C1 segment of cervical spinal cord (tissue), 14 donors: ENCODE measurements around the gene SPOPL.
"Not testable (repeated sequence)": the region's sequence is repeated elsewhere in the genome, so short reads cannot be mapped to it uniquely, and the experiment has no call there.

Source experiments
- DNase-seq, 14 donors: peaks; one replicate each; lab custom pipeline; 2025; lab: John Stamatoyannopoulos, UW

SPOPL gene

DNA sequence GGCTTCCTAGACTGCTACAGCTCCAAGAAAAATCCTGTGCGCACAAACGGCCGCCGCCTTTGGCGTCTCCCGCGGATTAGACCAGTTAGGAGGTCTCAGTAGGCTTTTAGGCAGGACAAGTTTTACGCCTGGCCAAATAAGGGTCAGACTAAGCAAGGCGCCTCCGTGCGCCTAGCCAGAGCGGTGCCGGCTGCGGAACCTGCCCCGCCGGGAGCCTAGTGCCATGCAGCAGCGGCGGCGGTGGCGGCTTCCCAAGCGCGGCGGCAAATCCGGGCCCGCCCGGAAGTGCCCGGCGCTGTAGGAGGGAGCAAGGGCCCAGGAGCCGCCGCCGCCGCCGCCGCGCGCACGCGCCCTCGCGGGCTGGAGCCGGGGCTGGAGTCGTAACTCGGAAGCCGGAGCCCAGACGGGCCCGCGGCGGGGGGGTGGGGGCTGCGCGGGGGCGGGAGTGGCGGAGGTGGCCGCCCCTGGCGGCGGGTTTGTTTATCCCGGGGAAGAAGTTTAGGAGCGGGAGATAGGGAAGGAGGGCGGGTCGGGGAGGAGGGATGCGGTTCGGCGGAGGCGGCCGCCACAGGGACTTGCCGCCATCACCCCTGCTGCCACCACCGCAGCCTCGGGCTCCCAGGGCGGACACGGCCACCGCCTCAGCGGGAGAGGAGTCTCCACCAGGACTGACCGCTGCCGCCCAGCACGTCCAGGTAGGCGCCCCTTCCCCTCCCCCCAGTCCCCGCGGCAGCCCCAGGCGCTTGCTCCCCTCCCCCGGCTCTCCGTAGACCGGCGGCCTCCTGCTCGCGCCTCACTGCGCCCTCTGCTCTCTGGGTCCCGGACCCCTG is at the start of gene SPOPL:
Gene SPOPL, plus strand, starts transcription at position 346 of the 830 bp plus-strand sequence. CDS start 48,447 bp downstream, outside the sequence.
- DNase-seq = peak; percentile 46 to 95 (median 82)

DNA sequence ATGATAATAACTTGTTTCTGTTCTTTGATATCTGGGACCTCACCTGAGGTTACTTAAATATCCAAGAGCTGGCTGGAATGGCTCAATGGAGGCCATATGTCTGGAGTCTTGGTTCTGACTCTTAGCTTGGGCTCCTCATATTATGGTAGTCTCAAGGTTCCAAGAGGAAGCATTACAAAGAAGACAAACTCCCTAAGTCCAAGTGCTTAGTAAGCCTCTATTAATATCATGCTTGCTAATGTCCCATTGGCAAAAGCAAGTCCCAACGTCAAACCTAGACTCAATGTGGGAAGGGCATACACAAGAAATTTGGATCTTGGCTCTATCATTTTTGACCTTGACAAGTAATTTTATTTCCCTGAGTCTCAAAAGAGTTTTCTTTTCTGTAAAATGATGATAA is 49.2 kb upstream of the SPOPL start:
- no peak for DNase-seq

DNA sequence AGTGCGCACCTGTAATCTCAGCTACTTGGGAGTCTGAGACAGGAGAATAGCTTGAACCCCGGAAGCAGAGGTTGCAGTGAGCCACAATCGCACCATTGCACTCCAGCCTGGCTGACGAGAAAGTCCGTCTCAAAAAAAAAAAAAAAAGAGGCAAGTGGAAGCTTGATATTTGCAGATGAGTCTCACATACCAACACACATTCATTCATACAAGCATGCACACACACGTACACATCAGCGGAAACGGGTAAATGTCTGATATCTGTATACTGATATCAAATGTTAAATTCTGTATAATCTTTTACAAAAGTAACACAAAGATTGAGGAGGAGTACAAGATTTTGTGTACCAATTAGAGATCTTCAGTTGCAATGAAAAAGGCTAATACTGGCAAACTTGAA is 47.8 kb upstream of the SPOPL start:
- no peak for DNase-seq

DNA sequence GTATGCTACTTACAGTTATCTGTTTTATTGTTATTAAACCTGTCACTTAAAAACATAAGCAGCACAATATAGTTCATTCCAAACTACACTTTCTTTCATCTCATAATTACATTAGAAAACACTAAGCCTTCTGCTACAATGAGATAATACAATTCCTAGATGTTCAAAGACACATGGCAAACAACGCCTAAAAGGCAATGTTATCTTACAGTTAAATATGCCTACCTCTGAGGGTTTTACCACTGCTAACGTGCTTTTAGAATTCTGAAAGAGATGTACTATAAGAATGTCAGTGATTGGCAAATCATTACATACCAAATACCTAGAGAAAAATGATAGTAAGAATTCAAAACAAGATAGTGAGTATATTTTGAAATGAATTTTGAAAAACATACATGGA is 46.8 kb upstream of the SPOPL start:
- DNase-seq = no peak

DNA sequence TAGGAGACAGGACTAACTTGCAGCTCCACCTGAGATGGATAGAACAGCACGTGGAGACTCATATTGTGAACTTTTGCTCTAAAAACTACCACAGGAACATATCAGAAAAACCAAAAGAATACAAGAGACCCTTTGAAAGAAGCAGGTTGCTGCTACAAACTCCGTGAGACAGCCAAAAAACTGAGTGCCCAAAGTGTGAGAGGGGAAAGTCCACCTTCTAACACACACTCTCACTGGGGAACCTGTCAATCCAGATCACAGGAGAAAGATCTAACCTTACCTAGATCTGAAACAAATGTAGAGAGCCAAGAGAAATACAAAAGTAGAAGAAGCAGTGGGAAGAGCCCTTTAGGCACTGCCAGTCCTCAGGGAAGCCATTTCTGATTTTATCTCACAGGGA is 46.3 kb upstream of the SPOPL start:
- DNase-seq = no peak

DNA sequence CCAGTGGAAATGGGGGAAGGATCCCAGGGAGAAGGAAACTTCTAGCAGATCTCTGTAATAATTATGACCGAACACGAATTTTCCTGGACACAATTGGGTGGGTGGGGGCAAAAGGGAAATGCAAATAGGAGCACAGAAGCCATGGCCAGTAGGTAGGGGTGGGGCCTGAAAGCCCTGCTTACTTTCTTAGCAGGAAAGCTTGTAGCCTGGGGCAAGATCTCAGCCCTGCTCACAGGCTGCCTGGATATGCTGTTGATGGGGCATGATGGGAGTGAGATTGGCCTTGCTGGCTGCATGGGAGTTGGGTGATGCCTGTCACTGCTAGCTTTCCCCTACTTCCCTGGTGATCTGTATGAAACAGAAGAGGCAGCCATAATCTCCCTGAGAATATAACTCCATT is 45.9 kb upstream of the SPOPL start:
- no peak for DNase-seq

DNA sequence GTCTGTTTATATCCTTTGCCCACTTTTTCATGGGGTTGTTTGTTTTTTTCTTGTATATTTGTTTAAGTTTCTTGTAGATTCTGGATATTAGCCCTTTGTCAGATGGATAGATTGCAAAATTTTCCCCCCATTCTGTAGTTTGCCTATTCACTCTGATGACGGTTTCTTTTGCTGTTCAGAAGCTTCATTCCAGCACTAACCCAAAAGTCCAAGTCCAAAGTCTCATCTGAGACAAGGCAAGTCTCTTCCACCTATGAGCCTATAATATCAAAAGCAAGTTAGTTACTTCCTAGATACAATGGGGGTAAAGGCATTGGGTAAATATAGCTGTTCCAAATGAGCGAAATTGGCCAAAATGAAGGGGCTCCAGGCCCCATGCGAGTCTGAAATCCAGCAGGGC is 38.9 kb upstream of the SPOPL start:
- DNase-seq = not testable (repeated sequence)

DNA sequence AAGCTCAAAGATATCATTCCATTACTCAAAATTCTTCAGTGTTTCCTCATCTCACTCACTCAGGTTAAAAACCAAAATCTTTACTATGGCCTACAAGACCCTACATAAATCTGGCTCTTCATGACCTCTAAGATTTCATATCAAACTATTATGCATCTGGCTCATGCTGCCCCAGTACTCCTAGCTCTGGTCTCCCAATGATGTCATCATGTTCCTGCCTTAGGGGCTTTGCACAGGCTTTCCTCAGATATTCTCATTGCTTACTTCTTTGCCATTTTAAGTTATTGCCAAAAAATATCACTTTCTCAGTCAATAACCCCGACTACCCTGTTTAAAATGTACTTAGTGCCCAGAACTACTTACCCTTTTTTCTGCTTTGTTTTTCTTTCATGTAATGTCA is 33.0 kb upstream of the SPOPL start:
- DNase-seq = no peak

DNA sequence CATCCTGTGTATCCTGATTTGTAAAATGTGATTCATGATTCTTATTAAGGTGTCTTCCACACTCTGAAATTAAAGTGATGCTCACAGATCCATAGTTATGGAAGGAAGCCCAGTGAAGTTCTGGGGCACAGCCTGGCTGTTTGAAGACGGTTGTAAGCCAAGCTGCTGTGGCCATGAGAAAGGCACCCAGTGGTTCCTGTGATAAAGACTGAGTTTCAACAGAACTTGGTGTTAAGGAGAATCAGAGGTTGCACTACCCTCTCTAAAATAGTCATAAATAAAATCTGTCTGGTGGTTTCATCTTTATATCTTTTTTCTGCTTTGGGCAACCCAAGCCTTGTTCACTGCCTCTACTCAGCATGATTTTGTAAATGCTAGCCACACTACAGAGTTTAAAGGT is 32.2 kb upstream of the SPOPL start:
- no peak for DNase-seq

DNA sequence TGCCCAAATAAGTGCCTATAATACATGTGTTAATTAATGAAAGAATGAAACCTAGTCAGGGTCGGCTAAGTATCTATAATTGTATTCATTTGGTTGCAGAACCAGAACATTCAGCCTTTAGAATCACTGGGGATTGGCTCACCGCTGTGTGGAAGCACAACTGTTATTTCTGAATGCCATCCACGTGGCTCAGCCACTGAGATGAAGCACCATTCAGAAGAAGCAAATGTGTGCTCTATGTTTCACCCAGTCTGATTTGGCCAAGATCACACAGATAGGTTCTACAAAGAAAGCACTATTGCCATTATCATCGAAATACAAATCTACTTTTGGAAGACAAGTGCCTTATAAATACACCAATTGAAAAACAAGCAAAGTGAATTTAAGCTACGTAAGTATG is 30.6 kb upstream of the SPOPL start:
- peak in 1 of 14 donors; percentile 1 for DNase-seq

DNA sequence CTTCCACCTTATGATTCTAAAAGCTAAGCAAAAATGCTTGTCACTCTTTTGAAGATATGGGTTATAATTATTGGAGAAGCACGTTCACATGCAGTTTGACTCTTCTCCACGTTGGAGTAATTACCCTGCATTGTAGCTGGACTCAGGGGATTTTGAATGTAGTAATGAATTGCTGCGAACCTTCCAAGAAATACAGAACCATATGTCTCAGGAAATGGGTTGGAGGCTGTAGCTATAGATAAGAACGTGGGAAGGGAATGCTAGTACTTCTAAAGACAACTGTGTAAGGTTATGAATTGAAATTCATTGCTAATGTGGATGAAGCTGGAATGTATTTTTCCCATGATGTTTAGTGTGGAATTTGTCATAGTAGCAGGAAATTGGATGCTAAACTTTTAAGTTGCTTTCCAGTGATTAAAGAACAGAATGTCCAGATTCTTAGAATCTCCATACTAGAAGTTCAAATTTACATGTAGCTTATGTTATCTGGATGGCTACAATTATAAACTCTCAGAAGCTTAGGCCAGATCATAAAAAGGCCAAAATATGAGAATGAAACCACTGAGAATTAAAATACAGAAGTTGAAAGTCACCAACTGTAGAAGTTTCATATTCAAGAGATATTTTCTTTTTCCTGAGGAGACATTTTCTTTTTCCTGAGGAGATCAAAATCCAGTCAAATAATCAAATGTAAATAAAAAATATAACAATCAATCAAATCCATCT is 27.3 kb upstream of the SPOPL start:
- DNase-seq = no peak

DNA sequence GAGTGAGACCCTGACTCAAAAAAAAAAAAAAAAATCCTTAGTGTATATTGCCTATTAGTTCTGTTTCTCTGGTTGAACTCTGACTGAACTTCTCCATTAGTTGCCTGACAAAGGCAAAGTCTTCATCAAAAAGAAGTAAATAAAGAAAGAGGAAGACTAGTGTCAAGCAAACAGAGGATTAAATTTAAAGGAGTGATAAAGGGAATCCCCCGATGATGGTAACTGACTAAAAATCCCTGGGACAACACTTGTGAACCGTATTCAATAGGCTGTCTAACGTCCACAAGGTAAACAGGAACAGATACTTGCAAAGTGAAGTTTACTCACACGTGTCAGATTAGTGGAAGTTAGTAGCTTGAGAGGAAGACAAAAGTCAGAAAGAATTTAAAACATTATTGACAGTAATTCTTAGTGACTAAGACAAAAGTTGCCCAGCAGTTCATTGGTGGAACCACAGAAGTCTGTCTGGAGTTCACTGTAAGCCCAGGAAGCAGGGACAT is 26.2 kb upstream of the SPOPL start:
- DNase-seq = no peak

DNA sequence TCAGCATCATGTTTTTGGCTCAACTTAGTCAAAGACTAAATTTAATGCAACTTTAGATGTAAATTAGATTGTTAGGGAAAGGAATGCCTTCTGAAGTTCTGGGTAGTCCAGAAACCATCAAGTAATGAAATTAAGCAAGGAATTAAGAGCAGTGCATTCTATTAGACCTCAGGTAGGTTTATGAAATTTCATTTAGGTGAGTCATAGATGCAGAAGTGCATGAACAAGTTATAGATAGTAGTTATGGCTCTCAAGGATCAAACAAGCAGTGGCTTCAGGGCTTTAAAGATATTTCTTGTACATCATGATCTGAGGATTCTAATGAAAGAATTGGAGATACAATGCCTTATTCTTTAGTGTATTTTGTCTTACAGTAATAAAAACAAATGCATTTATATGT is 25.4 kb upstream of the SPOPL start:
- DNase-seq = no peak

DNA sequence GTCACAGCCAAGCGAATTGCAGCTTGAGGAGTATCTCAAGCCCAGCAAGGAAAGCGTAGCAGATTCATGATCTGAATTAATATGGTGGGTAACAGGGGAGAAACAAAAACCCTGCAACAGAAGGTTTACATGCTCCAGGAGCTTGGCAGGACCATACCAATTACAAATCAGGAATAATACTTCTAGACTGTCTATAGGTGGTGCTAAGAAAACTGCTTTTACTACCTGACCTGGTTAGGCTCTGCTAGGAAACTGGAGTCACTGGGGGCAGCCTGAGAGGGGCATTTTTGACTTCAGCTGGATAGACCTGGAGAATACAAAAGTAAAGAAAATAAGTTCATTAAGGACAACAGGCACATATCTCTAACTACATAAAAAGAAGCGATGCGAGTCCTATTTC is 24.6 kb upstream of the SPOPL start:
- no peak for DNase-seq

DNA sequence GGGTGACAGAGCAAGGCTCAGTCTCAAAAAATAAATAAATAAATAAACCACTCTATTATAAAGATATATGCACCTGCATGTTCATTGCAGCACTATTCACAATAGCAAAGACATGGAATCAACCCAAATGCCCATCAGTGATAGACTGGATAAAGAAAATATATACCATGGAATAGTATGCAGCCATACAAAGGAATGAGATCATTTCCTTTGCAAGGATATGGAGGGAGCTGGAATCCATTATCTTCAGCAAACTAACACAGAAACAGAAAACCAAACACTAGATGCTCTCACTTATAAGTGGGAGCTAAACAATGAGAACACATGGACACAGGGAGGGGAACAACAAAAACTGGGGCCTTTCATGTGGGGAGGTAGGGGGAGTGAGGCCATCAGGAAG is 18.8 kb upstream of the SPOPL start:
- DNase-seq = not testable (repeated sequence)

DNA sequence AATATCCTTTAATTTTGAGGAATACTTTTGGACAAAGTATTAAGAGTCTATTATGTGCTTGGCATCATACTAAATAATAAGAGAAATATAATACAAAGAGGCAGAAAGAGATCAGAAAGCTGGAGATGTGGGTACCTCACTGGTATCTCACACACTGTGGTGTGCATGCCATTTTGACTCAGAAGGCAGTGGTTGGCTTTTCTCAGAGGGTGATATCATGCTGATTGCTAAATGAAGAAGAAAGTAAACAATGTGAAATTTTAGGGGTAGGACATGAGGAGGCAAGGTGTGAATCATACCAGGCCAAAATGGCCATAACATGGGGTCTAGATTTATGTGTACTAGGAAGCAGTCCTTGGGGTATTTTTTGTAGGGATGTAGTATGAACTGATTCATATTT is 16.6 kb upstream of the SPOPL start:
- DNase-seq = no peak

DNA sequence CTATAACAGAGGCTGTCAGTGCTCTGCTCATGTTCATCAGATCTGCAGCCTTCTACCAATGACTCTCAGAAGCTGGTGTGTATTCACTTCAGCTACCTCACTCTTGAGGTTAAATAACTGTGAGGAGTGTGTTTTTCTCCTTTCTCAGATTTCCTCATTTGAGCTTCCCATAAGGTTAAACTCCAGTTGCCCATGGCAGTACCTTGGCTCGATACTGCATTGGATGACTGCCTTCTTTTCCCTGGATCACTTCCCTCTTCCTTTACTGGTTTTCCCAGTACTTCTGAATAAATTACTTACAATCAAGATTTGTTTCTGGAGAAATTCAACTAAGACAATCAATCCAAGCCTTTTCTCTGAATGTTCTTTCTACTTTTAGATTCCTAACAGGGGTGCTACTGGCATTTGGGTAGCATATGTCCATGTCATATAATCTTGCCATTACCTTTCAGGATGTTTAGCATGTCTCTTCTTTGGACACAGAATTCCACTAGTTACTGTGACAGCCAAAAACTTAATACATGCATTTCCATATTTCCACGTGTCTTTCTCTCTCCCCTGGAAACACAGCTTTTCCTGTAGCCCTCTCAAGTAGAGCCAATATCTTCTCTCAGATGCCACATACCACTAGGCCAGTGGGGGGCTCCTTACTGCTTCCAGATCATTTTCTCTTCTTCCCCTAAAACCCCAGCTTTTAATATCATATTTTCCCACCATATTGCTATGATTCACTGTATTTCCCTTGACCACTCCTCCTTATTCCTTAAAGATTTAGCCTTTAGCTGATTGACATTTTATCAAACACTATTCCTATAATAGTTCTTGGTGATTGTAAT is 15.0 kb upstream of the SPOPL start:
- DNase-seq = no peak

DNA sequence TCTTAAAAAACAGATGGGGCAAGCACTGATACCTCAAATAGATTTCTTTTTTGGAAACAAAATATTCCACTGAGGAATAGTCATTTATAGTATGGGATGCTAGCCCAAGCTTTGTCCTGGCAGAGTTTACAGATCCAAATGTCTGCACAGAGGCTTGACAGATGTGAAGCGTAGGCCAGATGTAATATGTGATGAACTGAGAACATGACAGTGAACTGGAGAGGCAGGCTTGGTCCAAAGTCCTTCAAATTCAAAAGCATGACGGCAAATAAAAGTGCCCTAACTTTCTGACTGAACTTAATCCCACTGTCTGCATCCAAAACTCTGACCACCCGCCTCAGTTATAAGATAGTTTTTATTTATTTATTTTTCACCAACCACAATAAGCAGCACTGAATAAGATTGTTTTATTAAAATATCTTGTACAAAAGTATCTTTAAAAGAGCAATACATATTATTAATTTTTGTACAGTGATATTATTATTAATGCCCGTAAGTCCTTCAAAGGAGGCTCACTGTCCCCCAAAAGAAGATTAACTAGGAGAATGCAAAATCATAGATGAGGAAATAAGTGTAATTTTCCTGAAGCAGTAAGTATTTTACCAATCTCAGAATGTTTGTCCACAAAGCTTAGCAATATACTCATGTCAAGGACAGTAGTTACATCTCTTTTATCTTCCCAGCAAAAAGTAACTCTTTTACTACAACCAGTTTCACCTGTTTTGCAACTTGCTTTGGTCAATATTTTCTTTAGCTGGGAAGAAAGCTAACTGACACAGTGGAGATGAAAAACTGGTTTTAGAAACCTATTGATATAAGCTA is 10.7 kb upstream of the SPOPL start:
- DNase-seq = no peak

DNA sequence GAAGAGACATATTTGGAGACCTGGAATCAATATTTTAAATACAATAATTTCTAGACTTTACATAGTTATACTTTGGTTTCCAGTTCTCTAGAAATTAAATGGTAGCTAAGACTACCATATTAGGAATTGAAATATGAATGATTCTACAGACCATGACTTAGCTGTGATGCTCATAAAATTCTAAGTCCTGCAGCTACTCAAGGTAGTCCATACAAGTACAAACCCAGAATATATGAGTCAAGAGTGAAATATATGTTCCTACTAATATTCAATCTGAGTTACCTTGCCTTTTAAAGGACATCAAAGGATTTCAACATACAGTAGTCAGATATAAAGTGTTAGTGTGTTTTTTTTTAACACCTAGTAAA is 10.1 kb upstream of the SPOPL start:
- DNase-seq = no peak

DNA sequence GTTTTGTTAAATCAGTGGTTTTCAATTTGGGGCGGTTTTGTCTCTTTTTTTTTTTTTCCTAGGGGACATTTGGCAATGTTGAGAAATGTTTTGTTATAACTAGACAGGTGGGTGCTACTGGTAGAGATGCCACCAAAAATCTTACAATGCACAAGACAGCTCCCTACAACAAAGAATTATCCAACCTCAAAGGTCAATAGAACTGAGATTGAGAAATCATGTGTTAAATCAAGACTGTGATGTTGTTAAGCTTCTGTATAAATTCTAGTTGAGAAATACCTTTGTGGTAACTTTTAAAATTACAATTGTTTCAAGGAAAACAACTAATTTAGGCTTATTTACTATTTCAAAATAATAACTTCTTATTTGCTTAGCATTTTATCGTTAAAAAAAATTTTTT is 9.4 kb upstream of the SPOPL start:
- DNase-seq = no peak

DNA sequence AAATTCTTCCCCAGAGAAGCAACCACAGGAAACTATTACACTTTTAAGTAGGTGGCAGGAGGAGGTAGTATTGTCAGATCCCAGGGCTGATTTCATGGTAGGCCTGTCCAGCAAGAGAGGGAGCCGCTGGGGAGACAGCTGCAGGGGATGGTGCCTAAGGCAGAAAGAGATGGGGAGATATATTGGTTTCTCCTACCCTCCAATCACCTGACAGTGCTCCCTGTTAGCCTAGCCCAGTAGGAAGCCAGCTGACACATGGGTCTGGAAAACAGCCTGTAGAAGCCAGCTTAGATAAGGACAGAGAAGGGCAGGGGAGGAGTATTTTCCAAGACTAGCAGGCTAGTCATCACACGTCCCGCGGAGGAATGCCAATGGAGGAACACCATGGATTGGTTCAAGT is 8.2 kb upstream of the SPOPL start:
- no peak for DNase-seq
